ENCODE results near the gene RNASE8. TPM values are rescaled to one million over a fixed set of nuclear protein-coding genes. Genes with fewer than 3 reads are reported as not detected.

The RNASE8 gene
- total and polyA plus RNA-seq, 2 of the 8 experiments (the other 6 are each of a cell fraction or from before 2014, with no cell fraction given) = not detected

GRCh38 chr14:21049271-21049673, 8.3 kb upstream of the RNASE8 start:
- Histone ChIP-seq H3K4me1 (replicated peaks in 1 of 4; ENCODE audit: control insufficient read depth in 3 of 4, insufficient read depth in 4 of 4, low read length in 3 of 4) (peaks cover 0 to under 1% (median 0%) of the 10 kb centered on the region in 4 experiments; a peak in 1 of 7 replicates), H3K14ac (ENCODE audit: insufficient read length) (no peak overlapping the region), H2BK15ac (ENCODE audit: low read length) (no peak overlapping the region), H3K4me3 (ENCODE audit: extremely low read depth in 1 of 4, insufficient read depth in 2 of 4, low read depth in 3 of 4, low read length in 4 of 4) (no peak overlapping the region), H3K27ac (ENCODE audit: low read depth, low read length) (no peak overlapping the region), H4K8ac (ENCODE audit: extremely low read depth, insufficient read depth, low read length) (no peak overlapping the region), H4K5ac (ENCODE audit: insufficient read length, low read depth, low read length) (no peak overlapping the region), H3K18ac (ENCODE audit: extremely low read depth, low read length) (no peak overlapping the region), H3K56ac (replicated peaks; ENCODE audit: insufficient read length, low read depth, low read length) (no peak overlapping the region), H2BK5ac (ENCODE audit: low read depth, low read length) (no peak overlapping the region), H3K9ac (replicated peaks in 1 of 4; ENCODE audit: extremely low read depth in 1 of 4, low read depth in 3 of 4, low read length in 3 of 4) (no peak overlapping the region), H2BK120ac (replicated peaks; ENCODE audit: low read depth, low read length) (no peak overlapping the region), H3K9me3 (ENCODE audit: insufficient read depth in 2 of 2, low read depth in 1 of 2, low read length in 1 of 2) (no peaks in the 10 kb centered on the region), H4K91ac (replicated peaks; ENCODE audit: insufficient read length, low read length) (no peak overlapping the region), H2AFZ (ENCODE audit: low read length) (no peak overlapping the region), H3K27me3 (replicated peaks in 1 of 4; ENCODE audit: control insufficient read depth in 3 of 4, extremely low read depth in 1 of 4, insufficient read depth in 3 of 4, low read length in 3 of 4) (no peaks in the 10 kb centered on the region), H3K79me1 (ENCODE audit: low read depth, low read length) (no peaks in the 10 kb centered on the region), H3K23me2 (ENCODE audit: low read depth, low read length) (no peaks in the 10 kb centered on the region), H4K20me1 (replicated peaks in 1 of 2; ENCODE audit: control insufficient read depth in 1 of 2, insufficient read depth in 2 of 2, low read length in 2 of 2) (no peaks in the 10 kb centered on the region), H2AK5ac (ENCODE audit: low read depth, low read length) (no peak overlapping the region), H3K79me2 (ENCODE audit: control insufficient read depth in 1 of 2, insufficient read depth in 2 of 2, low read length in 2 of 2) (no peaks in the 10 kb centered on the region), H3K4me2 (ENCODE audit: insufficient read depth in 1 of 2, low read depth in 2 of 2, low read length in 2 of 2) (no peak overlapping the region), H2BK12ac (ENCODE audit: low read depth, low read length) (no peak overlapping the region), H3K36me3 (ENCODE audit: control insufficient read depth in 2 of 4, insufficient read depth in 4 of 4, low read length in 3 of 4) (no peaks in the 10 kb centered on the region), H3K4ac (replicated peaks; ENCODE audit: insufficient read length, low read depth, low read length) (no peak overlapping the region), H3K23ac (ENCODE audit: insufficient read length) (no peak overlapping the region), H2BK20ac (ENCODE audit: low read length) (no peak overlapping the region)
- FAIRE-seq (no peak), DNase-seq (ENCODE audit: low read depth in 1 of 2, low spot score in 2 of 2) (no peak)
- ChIA-PET CTCF (ENCODE audit: partially characterized antibody) (interaction anchor here (0.9 to 3.7 kb wide), 7 partner anchors 10 to 78 kb away, joined by 3 to 28 read pairs (median 7); no protein-coding TSS in a partner anchor), POLR2A (ENCODE audit: partially characterized antibody) (interaction anchor here (1.3 kb wide), 1 partner anchor 10 kb away, joined by 3 read pairs; no protein-coding TSS in a partner anchor)
- WGBS, 2 experiments (ENCODE audit: extremely low coverage in 1 of 2, insufficient coverage in 1 of 2, insufficient read length in 1 of 2, insufficient replicate concordance in 2 of 2, low coverage in 1 of 2, low lambda C conversion rate in 2 of 2, missing lambda C conversion rate in 1 of 2) = 82% methylated on average over 3 of the region's 3 CpGs; no CpG with 5 or more reads in 1 of the 2 experiments
- TF ChIP-seq POU5F1 (IDR thresholded peaks at IDR 0.05; ENCODE audit: low read depth, low read length) = no peak
- TF ChIP-seq SAP30 (IDR thresholded peaks at IDR 0.05; ENCODE audit: insufficient read depth, insufficient replicate concordance, low read length) = no peak
- TF ChIP-seq ASH2L (IDR thresholded peaks at IDR 0.05; ENCODE audit: low read length) = no peak
- TF ChIP-seq SIRT6 (IDR thresholded peaks at IDR 0.05; ENCODE audit: low read length) = no peak
- TF ChIP-seq CHD1 (IDR thresholded peaks at IDR 0.05; ENCODE audit: low read depth, low read length) = no peak
- no peak for TF ChIP-seq KDM5A (IDR thresholded peaks at IDR 0.05; ENCODE audit: low read length)
- no peak for TF ChIP-seq TAF7 (optimal IDR thresholded peaks at IDR 0.05; ENCODE audit: borderline replicate concordance, low read depth, low read length)
- no peak for TF ChIP-seq CTBP2 (IDR thresholded peaks at IDR 0.05; ENCODE audit: borderline replicate concordance, insufficient read depth, insufficient read length, low read length)
- TF ChIP-seq SIN3A (conservative IDR thresholded peaks at IDR 0.05 in 1 of 2, IDR thresholded peaks at IDR 0.05 in 1 of 2; ENCODE audit: low read depth in 1 of 2, low read length in 2 of 2) = no peak
- no peak for TF ChIP-seq MAX (IDR thresholded peaks at IDR 0.05)
- no peak for TF ChIP-seq TAF1 (IDR thresholded peaks at IDR 0.05; ENCODE audit: low read depth, low read length)
